Prostate gland (tissue), 2 donors: ENCODE measurements around the gene SLIT1.
A peak's percentile ranks its signal among the peaks of the same experiment; 100 is the strongest.

Source experiments
- CTCF ChIP-seq, 4 experiments: fragments of 200-600 bp in 2 of 4; fragments of 450-650 bp in 2 of 4; sonication (generic) in 2 of 4; IDR thresholded peaks; 1 replicate in 3 of 4; 2 replicates in 1 of 4; pipeline ENCODE4 v1.5.1; 2016 to 2019; ENCODE audit warnings: antibody characterized with exemption in 4 of 4, mild to moderate bottlenecking in 2 of 4, moderate library complexity in 2 of 4
- POLR2A ChIP-seq: fragments of 450-650 bp; IDR thresholded peaks from one replicate; pipeline ENCODE4 v1.6.1; 2016; ENCODE audit warnings: antibody characterized with exemption, mild to moderate bottlenecking
- POLR2AphosphoS5 ChIP-seq: sonication (generic); formaldehyde crosslinking; IDR thresholded peaks from one replicate; pipeline ENCODE4 v1.6.1; 2017; ENCODE audit warnings: antibody characterized with exemption

- peak in 3 of 4 experiments; percentile 42 to 51 (median 50) for TF ChIP-seq CTCF (IDR thresholded peaks at IDR 0.05)
- no peak for TF ChIP-seq POLR2AphosphoS5
- TF ChIP-seq POLR2A: no peak
These were observed 10.7 kb upstream of the SLIT1 start for GRCh38 chr10:97196223-97197029.
